HCT116 (cell line): ENCODE results near the gene GNA12.

Experiments used
- CTCF ChIP-seq, 3 experiments: fragments of 200-600 bp in 1 of 3; sonication (generic) in 1 of 3; IDR thresholded peaks in 2 of 3; conservative IDR thresholded peaks in 1 of 3; 2 replicates each; pipeline ENCODE4 v1.5.1; 2012 to 2017; ENCODE audit warnings: low read depth in 2 of 3, low read length in 2 of 3, antibody characterized with exemption in 1 of 3, borderline replicate concordance in 1 of 3, control low read depth in 1 of 3, mild to moderate bottlenecking in 1 of 3, mixed read lengths in 1 of 3, mixed run types in 1 of 3, moderate library complexity in 1 of 3; ENCODE audit not compliant: insufficient read depth in 1 of 3
- EZH2 ChIP-seq: fragments of 200-600 bp; sonication (generic); IDR thresholded peaks from 2 replicates; pipeline ENCODE4 v1.6.1; 2017; ENCODE audit warnings: antibody characterized with exemption, mixed run types
- POLR2A ChIP-seq: IDR thresholded peaks from 2 replicates; pipeline ENCODE4 v1.7.0; 2011; ENCODE audit warnings: borderline replicate concordance; ENCODE audit not compliant: insufficient read depth, insufficient read length; ENCODE audit errors: extremely low read depth

- no peak for TF ChIP-seq EZH2
- TF ChIP-seq POLR2A = no peak
- TF ChIP-seq CTCF (IDR thresholded peaks at IDR 0.05 in 2 of 3, conservative IDR thresholded peaks at IDR 0.05 in 1 of 3; ENCODE audit: borderline replicate concordance in 1 of 3, insufficient read depth in 1 of 3, low read depth in 2 of 3, low read length in 2 of 3) = no peak
Observed at GRCh38 chr7:2779051-2779450, 65.1 kb downstream of the GNA12 start.
